GM21526 (cell line): Measurements from ENCODE around the gene JOSD1.

Experiments
- ATAC-seq: cut with Tn5 transposase; IDR thresholded peaks from one replicate; pipeline ENCODE4 v1.9.1; 2021; ENCODE audit warnings: moderate library complexity; ENCODE audit not compliant: unreplicated experiment, low FRiP score

The JOSD1 gene

GRCh38 chr22:38638728-38639127, 62.0 kb downstream of the JOSD1 start:
- ATAC-seq = no peak

- no peak for ATAC-seq
These were observed 62.5 kb downstream of the JOSD1 start for GRCh38 chr22:38638216-38638615.
